ENCODE measurements around the gene NFIC. TPM values are rescaled to one million over a fixed set of nuclear protein-coding genes. Genes with fewer than 3 reads are reported as not detected.
"Not testable (repeated sequence)": the region's sequence is repeated elsewhere in the genome, so short reads cannot be mapped to it uniquely, and the experiment has no call there.

The NFIC gene
- total RNA-seq, 1 experiment from 2014 or later, result 85.5 TPM

- CTCF ChIA-PET, result interaction anchor here (0.6 to 1.1 kb wide), 3 partner anchors 61 to 125 kb away, joined by 3 to 4 read pairs (median 4); no protein-coding TSS in a partner anchor
- BruUV-seq (replicated peaks), result no TSS peak
- POLR2A ChIA-PET, result interaction anchor here (0.8 to 2.2 kb wide), 4 partner anchors 12 to 43 kb away, joined by 3 to 11 read pairs (median 10); no protein-coding TSS in a partner anchor
- Mint-ChIP-seq H3K4me1 (ENCODE audit: insufficient read depth, unreplicated experiment) (peaks cover 23% of the 10 kb centered on the region), H3K27ac (ENCODE audit: low read depth, unreplicated experiment) (no peak overlapping the region), H3K9me3 (ENCODE audit: unreplicated experiment) (no peaks in the 10 kb centered on the region), H3K4me3 (ENCODE audit: unreplicated experiment) (no peak overlapping the region), H3K36me3 (ENCODE audit: insufficient read depth, unreplicated experiment) (peaks cover 50% of the 10 kb centered on the region), H3K27me3 (ENCODE audit: insufficient read depth, unreplicated experiment) (no peaks in the 10 kb centered on the region)
- no peak for DNase-seq (ENCODE audit: unreplicated experiment)
- TF ChIP-seq CTCF (IDR thresholded peaks at IDR 0.05; ENCODE audit: unreplicated experiment), result no peak
- intact Hi-C loops (cut with micrococcal nuclease), result no loop called here
Measured at GRCh38 chr19:3386447-3387234, 20.3 kb downstream of the NFIC start.

GRCh38 chr19:3387645-3388589 is 21.5 kb downstream of the NFIC start:
- no peak for TF ChIP-seq CTCF (IDR thresholded peaks at IDR 0.05; ENCODE audit: unreplicated experiment)
- no TSS peak for BruUV-seq (replicated peaks)
- Mint-ChIP-seq H3K27ac (ENCODE audit: low read depth, unreplicated experiment) (peak overlapping the region; percentile 60), H3K4me3 (ENCODE audit: unreplicated experiment) (peak overlapping the region; percentile 23), H3K36me3 (ENCODE audit: insufficient read depth, unreplicated experiment) (peaks cover 47% of the 10 kb centered on the region), H3K27me3 (ENCODE audit: insufficient read depth, unreplicated experiment) (no peaks in the 10 kb centered on the region), H3K4me1 (ENCODE audit: insufficient read depth, unreplicated experiment) (peaks cover 14% of the 10 kb centered on the region), H3K9me3 (ENCODE audit: unreplicated experiment) (no peaks in the 10 kb centered on the region)
- POLR2A ChIA-PET, result interaction anchor here (0.7 to 2.2 kb wide), 13 partner anchors 8 to 259 kb away, joined by 3 to 12 read pairs (median 5); no protein-coding TSS in a partner anchor
- intact Hi-C loops (cut with micrococcal nuclease), result no loop called here
- DNase-seq (ENCODE audit: unreplicated experiment), result peak; percentile 94
- CTCF ChIA-PET, result interaction anchor here (0.6 to 2.0 kb wide), 6 partner anchors 10 to 424 kb away, joined by 3 to 9 read pairs (median 4); no protein-coding TSS in a partner anchor

GRCh38 chr19:3389446-3389778 is 23.0 kb downstream of the NFIC start:
- Mint-ChIP-seq H3K9me3 (ENCODE audit: unreplicated experiment) (no peaks in the 10 kb centered on the region), H3K4me1 (ENCODE audit: insufficient read depth, unreplicated experiment) (peaks cover 8% of the 10 kb centered on the region), H3K27me3 (ENCODE audit: insufficient read depth, unreplicated experiment) (no peaks in the 10 kb centered on the region), H3K27ac (ENCODE audit: low read depth, unreplicated experiment) (no peak overlapping the region), H3K4me3 (ENCODE audit: unreplicated experiment) (no peak overlapping the region), H3K36me3 (ENCODE audit: insufficient read depth, unreplicated experiment) (peaks cover 41% of the 10 kb centered on the region)
- TF ChIP-seq CTCF (IDR thresholded peaks at IDR 0.05; ENCODE audit: unreplicated experiment), result no peak
- ChIA-PET CTCF (interaction anchor here (2.0 kb wide), 1 partner anchor 40 kb away, joined by 8 read pairs; no protein-coding TSS in a partner anchor), POLR2A (interaction anchor here (2.0 kb wide), 1 partner anchor 9 kb away, joined by 12 read pairs; no protein-coding TSS in a partner anchor)
- intact Hi-C loops (cut with micrococcal nuclease), result no loop called here
- DNase-seq (ENCODE audit: unreplicated experiment), result no peak
- no TSS peak for BruUV-seq (replicated peaks)

GRCh38 chr19:3389876-3390371 is 23.5 kb downstream of the NFIC start:
- DNase-seq (ENCODE audit: unreplicated experiment), result peak; percentile 82
- H3K36me3 Mint-ChIP-seq (ENCODE audit: insufficient read depth, unreplicated experiment), result peaks cover 41% of the 10 kb centered on the region
- TF ChIP-seq CTCF (IDR thresholded peaks at IDR 0.05; ENCODE audit: unreplicated experiment), result no peak
- intact Hi-C loops (cut with micrococcal nuclease), result no loop called here
- BruUV-seq (replicated peaks), result no TSS peak
- no peak overlapping the region for H3K27ac Mint-ChIP-seq (ENCODE audit: low read depth, unreplicated experiment)
- no peaks in the 10 kb centered on the region for H3K27me3 Mint-ChIP-seq (ENCODE audit: insufficient read depth, unreplicated experiment)
- CTCF ChIA-PET, result no interaction called here
- H3K9me3 Mint-ChIP-seq (ENCODE audit: unreplicated experiment), result no peaks in the 10 kb centered on the region
- POLR2A ChIA-PET, result no interaction called here
- H3K4me3 Mint-ChIP-seq (ENCODE audit: unreplicated experiment), result no peak overlapping the region
- H3K4me1 Mint-ChIP-seq (ENCODE audit: insufficient read depth, unreplicated experiment), result peaks cover 8% of the 10 kb centered on the region

GRCh38 chr19:3391911-3392310 is 25.5 kb downstream of the NFIC start:
- BruUV-seq (replicated peaks); H3K27ac Mint-ChIP-seq (ENCODE audit: low read depth, unreplicated experiment); DNase-seq (ENCODE audit: unreplicated experiment); intact Hi-C loops (cut with micrococcal nuclease); H3K27me3 Mint-ChIP-seq (ENCODE audit: insufficient read depth, unreplicated experiment); H3K4me3 Mint-ChIP-seq (ENCODE audit: unreplicated experiment); H3K9me3 Mint-ChIP-seq (ENCODE audit: unreplicated experiment): not testable (repeated sequence)
- ChIA-PET CTCF (interaction anchor here (0.6 to 0.9 kb wide), 2 partner anchors 37 to 134 kb away, joined by 3 to 4 read pairs; no protein-coding TSS in a partner anchor), POLR2A (interaction anchor here (0.7 kb wide), 1 partner anchor 15 kb away, joined by 3 read pairs; no protein-coding TSS in a partner anchor)
- Mint-ChIP-seq H3K4me1 (ENCODE audit: insufficient read depth, unreplicated experiment) (peaks cover 11% of the 10 kb centered on the region), H3K36me3 (ENCODE audit: insufficient read depth, unreplicated experiment) (peaks cover 51% of the 10 kb centered on the region)

Measured in MCF 10A (cell line).